Liver (tissue), 3 donors: ENCODE data around the gene ATF4.
A peak's percentile ranks its signal among the peaks of the same experiment; 100 is the strongest.

ENCODE experiments used
- CTCF ChIP-seq: fragments of 150-350 bp; IDR thresholded peaks from 2 replicates; pipeline ENCODE4 v1.5.1; 2017; ENCODE audit warnings: improper control_type of control experiment, low read depth, low read length; ENCODE audit not compliant: missing input control
- REST ChIP-seq: IDR thresholded peaks from 2 replicates; pipeline ENCODE4 v1.6.1; 2016; ENCODE audit warnings: antibody characterized with exemption, mild to moderate bottlenecking
- TAF1 ChIP-seq: conservative IDR thresholded peaks from 2 replicates; pipeline ENCODE4 v1.6.1; 2016; ENCODE audit warnings: antibody characterized with exemption, mild to moderate bottlenecking
- donor health status: healthy.
- donor health status: healthy.

GRCh38 chr22:39534591-39535356 is 14.4 kb downstream of the ATF4 start:
- TF ChIP-seq CTCF = peak; percentile 83
- no peak for TF ChIP-seq TAF1
- TF ChIP-seq REST = no peak
